CD4-positive, alpha-beta T cell treated with Interleukin-6 for 4 hours (primary cell): ENCODE results near the gene FAF1.
"Not testable (repeated sequence)": the region's sequence is repeated elsewhere in the genome, so short reads cannot be mapped to it uniquely, and the experiment has no call there.

Source experiments
- DNase-seq: peaks from one replicate; pipeline ENCODE4 v3.0.0-alpha.2; 2020; ENCODE audit warnings: mixed read lengths

Gene FAF1

GRCh38 chr1:50747394-50747793, 212.7 kb downstream of the FAF1 start:
- no peak for DNase-seq

DNA sequence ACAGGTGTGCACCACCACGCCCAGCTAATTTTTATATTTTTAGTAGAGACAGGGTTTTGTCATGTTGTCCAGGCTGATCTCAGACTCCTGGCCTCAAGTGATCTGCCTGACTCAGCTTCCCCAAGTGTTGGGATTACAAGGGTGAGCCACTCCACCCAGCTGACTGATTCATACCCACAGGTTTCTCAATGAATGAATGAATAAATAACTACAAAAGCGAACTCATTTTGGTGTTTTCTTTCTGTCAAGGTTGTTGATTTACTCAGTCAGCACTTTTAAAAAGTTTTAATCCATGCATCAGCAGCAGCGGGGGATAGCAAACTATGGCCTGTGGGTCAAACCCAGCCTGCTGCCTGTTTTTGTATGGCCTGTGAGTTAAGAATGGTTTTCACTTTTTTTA, 217.5 kb downstream of the FAF1 start:
- DNase-seq = no peak

DNA sequence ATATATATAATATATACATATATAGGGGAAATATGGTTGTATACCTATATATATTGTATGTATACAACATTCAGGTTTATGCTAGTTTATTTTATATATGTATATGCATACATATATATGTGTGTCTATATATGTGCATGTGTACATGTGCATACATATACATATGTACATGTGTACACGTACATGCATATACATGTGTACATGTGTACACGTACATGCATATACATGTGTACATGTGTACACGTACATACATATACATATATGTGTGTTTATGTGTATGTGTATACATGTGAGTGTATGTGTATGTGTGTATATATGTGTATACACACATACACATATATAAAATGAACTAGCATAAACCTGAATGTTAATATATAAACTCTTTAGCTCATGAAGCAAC, 220.9 kb downstream of the FAF1 start:
- no peak for DNase-seq

- DNase-seq = no peak
Measured at GRCh38 chr1:50735443-50735842, 224.6 kb downstream of the FAF1 start.

DNA sequence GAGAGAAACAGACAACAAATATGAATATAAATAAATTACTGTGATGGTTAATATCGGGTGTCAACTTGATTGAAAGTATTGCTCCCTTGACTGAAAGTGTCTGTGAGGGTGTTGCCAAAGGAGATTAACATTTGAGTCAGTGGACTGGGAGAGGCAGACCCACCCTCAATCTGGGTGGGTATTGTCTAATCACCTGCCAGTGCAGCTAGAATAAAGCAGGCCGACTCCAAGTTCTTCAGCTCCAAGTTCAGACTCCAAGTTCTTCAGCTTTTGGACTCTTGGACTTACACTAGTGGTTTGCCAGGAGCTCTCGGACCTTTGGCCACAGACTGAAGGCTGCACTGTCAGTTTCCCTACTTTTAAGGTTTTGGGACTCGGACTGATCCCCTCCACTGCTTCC, 232.5 kb downstream of the FAF1 start:
- not testable (repeated sequence) for DNase-seq

DNA sequence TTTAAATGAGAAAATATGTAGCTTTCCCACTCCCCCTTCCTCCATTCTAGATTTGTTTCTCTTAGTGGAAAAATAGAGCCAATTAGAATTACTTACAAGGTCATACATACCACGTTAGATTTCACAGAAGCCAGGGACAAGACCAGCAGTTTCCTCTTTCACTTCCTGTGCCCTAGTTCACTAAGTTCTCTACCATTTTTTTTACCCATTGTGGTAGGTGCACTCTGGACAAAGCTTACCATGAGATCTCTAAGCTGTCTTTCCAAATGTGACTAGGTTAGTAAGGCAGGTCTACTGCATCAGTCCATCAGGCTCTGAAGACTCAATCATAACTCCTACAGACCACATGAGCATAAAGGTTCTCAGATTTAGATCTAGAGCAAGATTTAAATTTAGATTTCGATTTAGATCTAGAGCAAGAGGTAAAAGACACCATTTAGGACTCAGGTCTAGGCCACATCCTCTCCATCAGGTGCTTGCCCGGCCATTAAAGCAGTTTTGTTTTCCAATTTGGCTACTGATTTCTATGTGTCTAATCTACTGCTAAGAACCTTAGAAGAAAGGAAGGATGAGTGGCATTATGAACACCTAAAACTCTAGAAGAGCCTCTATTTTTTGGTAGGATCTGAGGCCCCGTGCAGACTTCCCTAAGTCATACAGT, 235.3 kb downstream of the FAF1 start:
- DNase-seq = no peak

- DNase-seq = no peak
Measured at GRCh38 chr1:50720457-50721053, 239.5 kb downstream of the FAF1 start.

DNA sequence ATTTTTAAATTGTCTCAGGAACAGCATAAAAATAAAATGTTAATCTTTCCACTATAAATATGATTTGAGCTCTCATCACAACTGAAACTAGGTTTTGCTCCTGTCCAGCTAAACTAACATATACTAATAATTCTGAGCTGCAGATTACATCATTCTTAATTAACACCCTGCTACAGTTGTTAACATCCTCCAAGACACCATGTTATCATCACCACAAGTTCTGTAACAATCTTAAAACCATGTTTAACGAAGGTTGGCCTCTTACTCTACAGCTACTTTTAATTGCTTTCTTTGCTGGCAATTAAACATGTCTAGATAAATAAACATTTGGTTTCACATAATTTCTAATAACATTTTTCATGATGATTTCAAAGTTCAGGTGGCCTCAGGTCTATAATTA, 240.9 kb downstream of the FAF1 start:
- DNase-seq = no peak

DNA sequence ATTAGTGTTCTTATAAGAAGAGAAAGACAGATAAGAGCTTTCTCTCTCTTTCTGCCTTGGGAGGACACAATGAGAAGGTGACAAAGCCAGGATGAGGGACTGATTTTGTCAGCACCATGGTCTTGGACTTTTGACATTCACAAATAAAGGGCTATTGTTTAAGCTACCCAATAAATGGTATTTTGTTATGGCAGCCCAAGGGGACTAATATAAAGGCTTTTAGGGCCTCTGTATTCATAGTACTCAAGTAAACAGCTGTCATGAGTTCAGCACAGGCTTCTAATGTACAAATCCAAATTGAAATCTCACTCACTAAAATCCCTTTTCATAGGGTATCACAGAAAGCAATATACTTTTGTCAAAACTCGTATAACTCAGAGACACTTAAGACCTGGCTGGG, 242.7 kb downstream of the FAF1 start:
- DNase-seq = no peak

- not testable (repeated sequence) for DNase-seq
Measured at GRCh38 chr1:50716455-50716854, 243.6 kb downstream of the FAF1 start.

DNA sequence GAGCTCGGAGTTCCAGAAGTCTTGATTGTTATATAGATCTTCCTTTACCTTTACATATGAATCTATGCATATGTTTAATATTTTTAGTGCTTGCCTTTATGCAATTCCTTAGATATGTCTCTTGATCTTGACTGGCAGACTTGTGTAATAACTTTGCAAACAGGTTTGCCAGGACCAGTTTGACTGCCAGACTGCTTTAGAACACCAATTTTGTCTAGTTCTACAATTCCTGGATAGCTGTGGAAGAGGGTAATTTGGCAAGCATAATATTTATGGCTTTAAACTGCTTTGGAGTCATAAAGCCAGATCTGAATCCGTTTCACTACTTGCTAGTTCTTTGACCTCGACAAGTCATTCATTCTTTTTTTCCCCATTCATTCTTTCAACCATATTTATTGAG, 250.0 kb downstream of the FAF1 start:
- DNase-seq = no peak

- DNase-seq = no peak
Measured at GRCh38 chr1:50707824-50708223, 252.2 kb downstream of the FAF1 start.

GRCh38 chr1:50705699-50706098, 254.4 kb downstream of the FAF1 start:
- DNase-seq = no peak

DNA sequence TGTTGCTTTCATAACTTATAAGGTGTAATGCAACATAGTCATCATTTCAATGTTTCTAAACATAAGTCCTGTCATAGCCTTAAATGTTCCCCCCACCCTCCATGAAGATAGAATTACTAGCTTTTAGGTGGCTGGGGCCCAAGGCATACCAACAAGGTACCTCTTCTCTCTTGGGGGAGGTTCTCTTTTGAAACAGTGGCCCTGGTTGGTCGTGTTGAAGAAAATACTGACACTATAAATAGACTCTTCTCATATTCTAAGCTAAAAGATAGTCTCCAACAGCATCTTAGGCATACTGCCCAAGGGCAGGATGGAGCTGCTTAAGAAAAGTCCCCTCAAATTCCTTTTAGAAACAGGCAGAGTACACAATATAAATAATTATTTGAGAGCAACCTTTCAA, 255.0 kb downstream of the FAF1 start:
- no peak for DNase-seq

- DNase-seq = no peak
Measured at GRCh38 chr1:50704126-50704525, 255.9 kb downstream of the FAF1 start.

DNA sequence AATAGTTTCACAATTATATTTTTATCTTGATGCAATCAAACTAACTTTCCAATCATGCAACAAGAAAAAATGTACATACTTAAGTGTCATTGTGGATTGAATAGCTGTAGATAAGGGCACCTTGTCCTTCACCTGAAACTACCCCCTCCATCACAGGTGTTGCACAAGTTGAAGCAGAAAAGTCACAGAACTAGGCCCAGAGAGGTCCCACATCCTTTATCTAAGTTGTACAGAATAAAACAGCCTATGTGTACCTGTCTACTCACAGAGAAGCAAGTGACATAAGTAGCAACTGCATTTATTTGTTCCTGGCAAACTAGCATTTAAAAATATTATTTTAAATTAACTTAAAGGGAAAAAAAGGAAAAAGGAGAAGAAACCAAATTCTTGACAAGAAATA, 256.8 kb downstream of the FAF1 start:
- DNase-seq = no peak

DNA sequence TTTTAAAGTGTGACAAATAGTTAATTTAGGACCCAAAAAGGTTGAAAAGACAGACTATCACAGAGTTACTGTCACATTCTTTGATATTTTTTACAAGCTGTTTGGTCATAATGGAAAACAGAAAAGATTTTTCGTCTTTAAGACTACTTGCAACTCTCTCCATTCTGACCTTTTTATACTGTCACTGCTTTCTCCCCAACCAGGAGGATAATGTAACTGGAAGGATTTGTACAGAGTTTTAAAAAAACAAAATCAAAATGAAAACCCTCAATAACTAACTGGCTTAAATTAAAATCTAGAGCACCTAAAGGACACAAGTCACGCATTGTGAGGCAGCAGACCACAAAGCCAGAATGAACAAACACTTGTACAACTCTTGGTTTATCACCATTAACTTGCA, 257.7 kb downstream of the FAF1 start:
- no peak for DNase-seq

GRCh38 chr1:50701706-50702317, 258.3 kb downstream of the FAF1 start:
- DNase-seq = no peak

GRCh38 chr1:50700621-50701020, 259.4 kb downstream of the FAF1 start:
- DNase-seq = no peak

GRCh38 chr1:50700214-50700613, 259.9 kb downstream of the FAF1 start:
- DNase-seq = no peak

DNA sequence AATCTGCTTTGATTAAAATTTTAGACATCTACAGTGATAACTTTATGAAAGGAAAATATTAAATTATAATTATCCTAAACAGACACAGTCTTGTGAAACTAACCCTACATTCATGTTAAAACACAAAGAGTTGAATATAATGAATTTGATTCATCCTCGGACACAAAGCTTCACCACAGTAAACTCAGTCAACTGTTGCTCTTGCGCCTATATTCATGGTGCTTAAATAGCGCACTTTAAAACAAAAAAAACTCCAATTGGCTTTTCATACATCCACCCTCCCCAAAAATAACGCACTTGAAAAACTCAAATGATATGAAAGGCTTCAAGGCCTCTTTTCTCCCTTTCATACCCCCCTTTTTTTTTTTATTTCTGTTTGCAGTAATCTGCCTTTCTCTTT, 260.3 kb downstream of the FAF1 start:
- no peak for DNase-seq

DNA sequence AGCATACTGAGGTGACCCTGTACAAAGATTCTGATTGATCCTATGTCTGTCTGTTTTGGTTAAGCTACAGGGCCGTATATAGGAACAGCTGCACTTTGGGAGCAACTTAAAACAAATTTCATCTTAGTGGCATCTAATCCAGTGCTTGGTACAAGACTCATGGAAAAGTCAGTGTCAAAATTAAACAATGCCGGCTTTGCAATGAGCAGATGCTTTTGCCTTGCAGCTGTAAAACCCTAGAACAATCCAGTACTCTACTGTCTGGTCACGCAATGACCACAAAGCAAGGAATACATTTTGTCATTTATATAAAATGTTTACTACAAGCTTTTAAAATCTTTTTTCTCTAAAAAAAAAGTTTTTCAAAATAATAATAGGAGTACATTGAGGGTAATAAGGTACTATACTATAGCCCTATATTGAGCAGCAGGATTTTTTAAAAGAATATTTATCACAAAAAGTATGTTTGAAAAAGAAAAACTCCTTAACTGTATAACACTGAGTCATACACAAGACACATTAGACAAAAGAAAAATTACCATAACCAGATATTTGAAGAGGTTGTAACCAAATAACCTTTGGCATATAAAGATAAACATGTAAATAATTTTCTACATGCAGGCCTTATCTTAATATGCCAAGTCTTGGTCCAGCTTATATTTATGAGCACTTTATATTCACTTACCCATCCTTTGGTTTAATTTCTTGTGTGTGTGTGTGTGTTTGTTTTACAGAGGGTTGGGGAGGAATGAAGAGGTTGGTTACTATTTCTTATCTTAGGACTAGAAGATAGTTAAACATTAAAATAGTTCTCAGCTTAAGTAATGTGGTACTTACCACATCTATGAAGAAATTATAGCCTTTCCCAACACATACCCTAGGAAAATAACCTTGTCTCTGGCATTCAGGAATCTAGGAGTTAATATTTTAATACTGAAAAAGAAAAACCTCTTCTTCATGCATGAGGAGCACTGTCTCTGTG, 262.3 kb downstream of the FAF1 start:
- no peak for DNase-seq

- DNase-seq = no peak
Measured at GRCh38 chr1:50693829-50694228, 266.2 kb downstream of the FAF1 start.
